Pancreas (tissue), 10 donors: ENCODE results near the gene SLC12A3. TPM values are rescaled to one million over a fixed set of nuclear protein-coding genes. Genes with fewer than 3 reads are reported as not detected.
A peak's percentile ranks its signal among the peaks of the same experiment; 100 is the strongest.
"Not testable (repeated sequence)": the region's sequence is repeated elsewhere in the genome, so short reads cannot be mapped to it uniquely, and the experiment has no call there.

Experiments used
- ATAC-seq, 4 donors: fragments of 200-7000 bp; cut with Tn5 transposase; one replicate each; pipeline versions ENCODE4 v1.8.0 to v1.9.1; 2020; ENCODE audit warnings: mild to moderate bottlenecking in 4 of 4, moderate library complexity in 4 of 4
- DNase-seq, 6 donors: peaks; one replicate each; pipeline ENCODE4 v3.0.0-alpha.2; 2020
- FAIRE-seq: peaks from 2 replicates; lab custom pipeline; 2012; peaks lifted over from hg19 to GRCh38; lab: Jason Lieb, UNC
- H3K27ac ChIP-seq, 4 donors: fragments of 200-600 bp; sonication (generic); 1 replicate in 3 of 4; 2 replicates in 1 of 4; pipeline versions ENCODE4 v1.5.0 to v1.8.0; 2020
- H3K27me3 ChIP-seq, 4 donors: fragments of 200-600 bp; one replicate each; pipeline ENCODE4 v1.8.0; 2021
- H3K36me3 ChIP-seq, 3 donors: fragments of 200-600 bp; sonication (generic) in 1 of 3; one replicate each; pipeline versions ENCODE4 v1.5.0 to v1.8.0; 2020 to 2021
- H3K4me1 ChIP-seq, 3 donors: fragments of 200-600 bp; one replicate each; pipeline ENCODE4 v1.8.0; 2021
- H3K4me3 ChIP-seq, 4 donors: fragments of 200-600 bp; sonication (generic) in 2 of 4; one replicate each; pipeline versions ENCODE4 v1.5.0 to v1.8.0; 2020 to 2021
- H3K9me3 ChIP-seq, 4 donors: fragments of 200-600 bp; one replicate each; pipeline ENCODE4 v1.8.0; 2021
- WGBS, 2 donors: extraction: QIAGEN DNeasy Blood & Tissue Kit; methylation state at CpG; one replicate each; pipeline ENCODE4 v1.1.7; 2013; 5-methylcytosine and 5-hydroxymethylcytosine counted together
- intact Hi-C, 3 donors: fragments of 100-400 bp; cut with DNase I; formaldehyde crosslinking; loops; one replicate each; pipeline versions ENCODE4 v1.11.1 to v1.14.2; 2022
- polyA plus RNA-seq, 2 donors: library from polyadenylated mRNA; stranded (reverse); fragments of 200-250 nt; gene quantifications; one replicate each; pipeline ENCODE4 v1.2.3, GENCODE V29; 2013
- total RNA-seq, 6 donors: library from RNA; stranded (reverse); fragmentation: NEBNext Ultra II Directional in 4 of 6; extraction: Animal tissue kit (Norgen Biotek cat#: 25700) in 4 of 6; gene quantifications; one replicate each; pipeline versions ENCODE4 v1.2.1 to v1.2.4, GENCODE V29; 2021 to 2023
- TF ChIP-seq, protein P1 (sequence below), 4 donors: fragments of 200-600 bp; sonication (generic) in 3 of 4; IDR thresholded peaks; one replicate each; pipeline versions ENCODE4 v1.5.0 to v1.8.0; 2021; ENCODE audit warnings: antibody characterized with exemption in 4 of 4
- donor health status: healthy with polysubstance abuse.
- donor health status: DM: no; HTN: no; CAD: no; lungs with moderate emphysema.
- donor health status: DM: no; HTN: no; CAD: no.
- donor health status: control.
- donor health status: control.
- donor health status: Bipolar disorder and iron deficiency.
- donor health status: DM: yes; HTN: yes; CAD: no.
- donor health status: DM: no; HTN: no; CAD: no.
- donor health status: DM: no; HTN: no; CAD: no.
- donor health status: DM: yes; HTN: yes; CAD: no.

SLC12A3 gene
- total and polyA plus RNA-seq, 8 donors, result 0.04 to 0.12 (median 0.06) TPM; not detected in 1

DNA sequence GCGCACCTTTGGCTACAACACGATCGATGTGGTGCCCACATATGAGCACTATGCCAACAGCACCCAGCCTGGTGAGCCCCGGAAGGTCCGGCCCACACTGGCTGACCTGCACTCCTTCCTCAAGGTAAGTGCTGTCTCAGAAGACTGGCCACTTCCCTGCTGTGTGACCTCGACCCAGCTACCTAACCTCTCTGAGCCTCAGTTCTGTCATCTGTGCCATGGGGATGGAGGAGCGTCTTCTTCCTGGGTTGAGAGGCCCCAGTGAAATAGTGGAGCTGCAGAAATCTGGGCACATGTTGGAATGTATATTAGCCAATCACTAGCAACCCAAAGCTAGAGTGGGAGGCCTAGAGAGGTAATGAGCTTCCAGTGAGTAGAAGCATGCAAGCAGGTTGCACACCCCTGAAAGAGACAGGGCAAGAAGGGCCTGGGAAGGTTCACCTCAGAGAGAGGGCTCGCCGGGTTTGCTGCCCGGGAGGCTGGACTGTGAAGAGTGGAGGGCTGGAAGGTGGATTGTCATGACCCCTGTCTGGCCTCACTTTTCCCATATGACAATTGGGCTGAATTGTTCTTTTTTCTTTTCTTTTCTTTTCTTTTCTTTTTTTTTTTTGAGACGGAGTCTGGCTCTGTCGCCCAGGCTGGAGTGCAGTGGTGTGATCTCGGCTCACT, 521 bp downstream of the SLC12A3 start:
- intact Hi-C loops, result loop anchor here in 2 of 3 donors (5.0 kb wide), 1 partner anchor 87 kb away; no protein-coding TSS in a partner anchor
- Histone ChIP-seq H3K9me3 (no peaks in the 10 kb centered on the region), H3K4me3 (no peak overlapping the region), H3K27me3 (no peaks in the 10 kb centered on the region), H3K4me1 (peaks cover 0 to 12% (median 0%) of the 10 kb centered on the region in 3 donors), H3K36me3 (no peaks in the 10 kb centered on the region), H3K27ac (no peak overlapping the region)
- TF ChIP-seq, protein P1, sequence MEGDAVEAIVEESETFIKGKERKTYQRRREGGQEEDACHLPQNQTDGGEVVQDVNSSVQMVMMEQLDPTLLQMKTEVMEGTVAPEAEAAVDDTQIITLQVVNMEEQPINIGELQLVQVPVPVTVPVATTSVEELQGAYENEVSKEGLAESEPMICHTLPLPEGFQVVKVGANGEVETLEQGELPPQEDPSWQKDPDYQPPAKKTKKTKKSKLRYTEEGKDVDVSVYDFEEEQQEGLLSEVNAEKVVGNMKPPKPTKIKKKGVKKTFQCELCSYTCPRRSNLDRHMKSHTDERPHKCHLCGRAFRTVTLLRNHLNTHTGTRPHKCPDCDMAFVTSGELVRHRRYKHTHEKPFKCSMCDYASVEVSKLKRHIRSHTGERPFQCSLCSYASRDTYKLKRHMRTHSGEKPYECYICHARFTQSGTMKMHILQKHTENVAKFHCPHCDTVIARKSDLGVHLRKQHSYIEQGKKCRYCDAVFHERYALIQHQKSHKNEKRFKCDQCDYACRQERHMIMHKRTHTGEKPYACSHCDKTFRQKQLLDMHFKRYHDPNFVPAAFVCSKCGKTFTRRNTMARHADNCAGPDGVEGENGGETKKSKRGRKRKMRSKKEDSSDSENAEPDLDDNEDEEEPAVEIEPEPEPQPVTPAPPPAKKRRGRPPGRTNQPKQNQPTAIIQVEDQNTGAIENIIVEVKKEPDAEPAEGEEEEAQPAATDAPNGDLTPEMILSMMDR (IDR thresholded peaks at IDR 0.05), result no peak
- FAIRE-seq, result no peak
- no peak for ATAC-seq
- no peak for DNase-seq
- 91 to 94% methylated on average over 13 of the region's 13 CpGs for WGBS, 2 donors

DNA sequence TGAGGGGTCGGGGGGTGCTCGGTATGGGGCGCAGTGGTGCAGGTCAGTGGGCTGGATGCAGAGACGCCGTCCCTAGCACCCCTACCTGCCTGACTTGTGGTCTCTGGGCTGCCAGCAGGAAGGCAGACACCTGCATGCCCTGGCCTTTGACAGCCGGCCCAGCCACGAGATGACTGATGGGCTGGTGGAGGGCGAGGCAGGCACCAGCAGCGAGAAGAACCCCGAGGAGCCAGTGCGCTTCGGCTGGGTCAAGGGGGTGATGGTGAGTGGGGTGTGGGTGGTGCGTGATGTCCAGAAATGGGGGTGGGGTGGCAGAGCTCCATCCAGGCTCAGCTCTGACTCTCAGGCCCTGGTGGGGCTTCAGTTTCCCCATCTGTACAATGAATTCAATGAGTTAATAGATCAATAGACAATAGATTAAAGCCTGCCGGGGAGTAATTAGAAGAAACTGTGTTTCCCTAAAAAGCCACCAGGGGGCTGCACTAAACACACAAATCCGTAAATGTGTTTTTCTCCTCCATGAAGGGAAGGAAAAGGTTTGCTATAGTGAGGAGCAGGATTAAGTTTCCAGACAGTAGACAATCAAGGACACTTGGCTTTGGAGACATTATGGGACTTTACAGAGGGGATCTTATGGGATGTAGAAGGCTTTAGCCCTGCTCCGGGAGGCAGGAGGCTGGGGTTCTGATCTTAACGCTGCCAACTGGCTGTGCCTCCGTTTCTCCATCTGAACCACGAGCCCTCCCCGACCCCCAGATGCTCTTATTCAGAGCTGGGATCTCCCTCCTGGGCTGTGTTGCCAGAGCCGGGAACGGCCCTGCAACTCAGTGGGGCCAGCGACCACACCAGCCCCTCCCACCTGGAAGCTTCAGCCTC, 2.2 kb downstream of the SLC12A3 start:
- no peak overlapping the region for H3K27ac ChIP-seq

DNA sequence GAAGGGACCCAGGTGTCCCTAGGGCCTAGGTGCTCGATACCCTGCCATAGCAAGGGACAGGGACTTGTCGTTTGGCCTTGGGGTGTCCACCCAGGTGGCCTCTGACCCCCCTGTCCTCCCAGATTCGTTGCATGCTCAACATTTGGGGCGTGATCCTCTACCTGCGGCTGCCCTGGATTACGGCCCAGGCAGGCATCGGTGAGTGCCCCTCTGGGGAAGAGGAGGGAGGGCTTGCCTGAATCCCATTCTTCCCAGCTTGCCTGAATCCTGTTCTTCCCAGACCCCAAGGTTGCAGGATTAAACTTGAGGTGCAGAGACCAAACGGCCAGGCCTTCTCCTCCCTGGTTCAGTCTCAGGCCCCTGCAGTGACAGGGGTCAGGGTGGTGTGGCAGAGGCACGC, 3.2 kb downstream of the SLC12A3 start:
- no peak for DNase-seq
- TF ChIP-seq, protein P1 (IDR thresholded peaks at IDR 0.05), result no peak
- intact Hi-C loops, result loop anchor here in 2 of 3 donors (5.0 kb wide), 1 partner anchor 84 kb away; no protein-coding TSS in a partner anchor
- Histone ChIP-seq H3K4me3 (no peak overlapping the region), H3K27ac (no peak overlapping the region), H3K9me3 (no peaks in the 10 kb centered on the region), H3K27me3 (no peaks in the 10 kb centered on the region), H3K36me3 (no peaks in the 10 kb centered on the region), H3K4me1 (peaks cover 0 to 8% (median 0%) of the 10 kb centered on the region in 3 donors)
- FAIRE-seq, result no peak
- ATAC-seq, result no peak
- 72 to 75% methylated on average over 9 of the region's 9 CpGs for WGBS, 2 donors

More for the DNA sequence above, 2.2 kb downstream of the SLC12A3 start:
- WGBS, 2 donors, result 34 to 42% methylated on average over 23 of the region's 23 CpGs
- peak; percentile 49 for FAIRE-seq
- Histone ChIP-seq H3K36me3 (no peaks in the 10 kb centered on the region), H3K27me3 (no peaks in the 10 kb centered on the region), H3K4me3 (peak overlapping the region in 2 of 4 donors; percentile 2 to 15), H3K9me3 (no peaks in the 10 kb centered on the region), H3K4me1 (peaks cover 0 to 8% (median 0%) of the 10 kb centered on the region in 3 donors)
- TF ChIP-seq, protein P1 (IDR thresholded peaks at IDR 0.05), result peak; percentile 53 to 80 (median 67)
- intact Hi-C loops, result loop anchor here in 2 of 3 donors (5.0 kb wide), 1 partner anchor 85 kb away; no protein-coding TSS in a partner anchor
- peak; percentile 52 to 80 (median 74) for ATAC-seq
- peak in 2 of 6 donors; percentile 34 to 58 for DNase-seq

DNA sequence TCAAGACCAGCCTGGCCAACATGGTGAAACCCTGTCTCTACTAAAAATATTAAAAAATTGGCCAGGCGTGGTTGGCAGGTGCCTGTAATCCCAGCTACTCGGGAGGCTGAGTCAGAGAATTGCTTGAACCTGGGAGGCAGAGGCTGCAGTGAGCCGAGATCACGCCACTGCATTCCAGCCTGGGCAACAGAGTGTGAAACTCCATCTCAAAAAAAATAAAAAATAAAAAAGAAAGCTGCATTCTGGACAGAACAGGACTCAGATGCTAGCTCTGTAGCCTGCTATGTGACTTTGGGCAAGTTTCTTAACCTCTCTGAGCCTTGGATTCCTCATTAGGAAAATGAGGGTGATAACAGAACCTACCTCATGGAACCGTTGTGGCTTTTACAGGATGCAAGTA, 3.8 kb downstream of the SLC12A3 start:
- DNase-seq, FAIRE-seq, ATAC-seq, H3K36me3 ChIP-seq, H3K9me3 ChIP-seq, H3K27me3 ChIP-seq, H3K4me3 ChIP-seq, H3K4me1 ChIP-seq, H3K27ac ChIP-seq: not testable (repeated sequence)
- intact Hi-C loops, result loop anchor here in 2 of 3 donors (5.0 kb wide), 1 partner anchor 84 kb away; no protein-coding TSS in a partner anchor
- 70 to 73% methylated on average over 5 of the region's 5 CpGs for WGBS, 2 donors
